BLaER1 treated with 17β-estradiol and CSF1 and Interleukin-3, amounts not matched to agents 10 nM and 100 nM (cell line): ENCODE results near the gene LNP1.

Experiments
- H3K27ac ChIP-seq, 11 experiments: shearing (Covaris generic); formaldehyde crosslinking; 2 replicates each; pipeline ENCODE4 v1.8.1; 2022
- H3K27me3 ChIP-seq, 11 experiments: shearing (Covaris generic); formaldehyde crosslinking; 2 replicates each; pipeline ENCODE4 v1.8.1; 2022
- H3K36me3 ChIP-seq, 11 experiments: shearing (Covaris generic); formaldehyde crosslinking; 2 replicates each; pipeline ENCODE4 v1.8.1; 2022
- H3K4me1 ChIP-seq, 10 experiments: shearing (Covaris generic); formaldehyde crosslinking; 2 replicates each; pipeline ENCODE4 v1.8.1; 2022
- H3K4me2 ChIP-seq, 11 experiments: shearing (Covaris generic); formaldehyde crosslinking; 2 replicates each; pipeline ENCODE4 v1.8.1; 2022
- H3K4me3 ChIP-seq, 10 experiments: shearing (Covaris generic); formaldehyde crosslinking; 2 replicates each; pipeline ENCODE4 v1.8.1; 2022
- H3K9ac ChIP-seq, 11 experiments: shearing (Covaris generic); formaldehyde crosslinking; 2 replicates each; pipeline ENCODE4 v1.8.1; 2022
- H3K9me3 ChIP-seq, 11 experiments: shearing (Covaris generic); formaldehyde crosslinking; replicated peaks in 1 of 11; 2 replicates each; pipeline ENCODE4 v1.8.1; 2022
- H4K20me1 ChIP-seq, 11 experiments: shearing (Covaris generic); formaldehyde crosslinking; 2 replicates each; pipeline ENCODE4 v1.8.1; 2022
- Cebpa-rat ChIP-seq, 11 experiments: shearing (Covaris generic); IDR thresholded peaks; 2 replicates each; pipeline ENCODE4 v1.8.1; 2022

The LNP1 gene

DNA sequence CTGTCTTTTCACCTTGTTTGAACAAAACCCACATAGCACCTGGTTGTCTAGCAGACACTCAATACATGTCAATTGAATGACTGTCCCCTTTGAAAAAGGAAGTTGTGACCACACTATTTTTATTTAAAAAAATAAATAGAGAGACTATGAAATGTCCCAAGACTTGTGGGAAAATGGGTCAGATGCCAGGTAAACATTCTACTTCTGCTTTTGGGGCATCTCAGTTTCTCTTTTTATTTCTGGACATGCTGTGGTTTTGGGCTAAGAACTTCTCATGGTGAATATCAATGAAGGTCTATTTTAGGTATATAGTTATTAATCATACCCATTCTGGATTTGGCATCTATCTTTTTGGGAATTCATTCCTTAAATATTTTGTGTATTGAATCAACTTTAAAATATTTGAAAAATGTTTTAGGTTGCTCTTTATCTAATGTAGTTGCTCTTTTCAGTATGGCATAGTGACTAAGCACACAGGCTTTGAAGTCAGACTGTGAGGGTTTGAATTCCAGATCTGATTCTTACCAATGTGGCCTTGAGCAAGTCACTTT lies 95.4 kb downstream of the LNP1 start:
- no peak for TF ChIP-seq Cebpa-rat (IDR thresholded peaks at IDR 0.05)
- H3K27me3 ChIP-seq = 0 out of 22 replicates have a peak, but pooled peaks cover 0 to 4% (median 0%) of the 10 kb centered on the region in 11 experiments
- H4K20me1 ChIP-seq = no peaks in the 10 kb centered on the region
- no peak overlapping the region for H3K4me2 ChIP-seq
- no peak overlapping the region for H3K4me3 ChIP-seq
- H3K36me3 ChIP-seq = no peaks in the 10 kb centered on the region
- H3K9me3 ChIP-seq = peaks cover 0 to 10% (median 6%) of the 10 kb centered on the region in 11 experiments; a peak in 5 of 22 replicates
- H3K4me1 ChIP-seq = peaks cover 0 to 10% (median 0%) of the 10 kb centered on the region in 10 experiments; a peak in 5 of 20 replicates
- no peak overlapping the region for H3K27ac ChIP-seq
- H3K9ac ChIP-seq = no peak overlapping the region

- no peaks in the 10 kb centered on the region for H3K27me3 ChIP-seq
- no peak for TF ChIP-seq Cebpa-rat (IDR thresholded peaks at IDR 0.05)
- no peak overlapping the region for H3K4me3 ChIP-seq
- H3K36me3 ChIP-seq = no peaks in the 10 kb centered on the region
- H3K27ac ChIP-seq = no peak overlapping the region
- H3K9ac ChIP-seq = no peak overlapping the region
- no peaks in the 10 kb centered on the region for H3K9me3 ChIP-seq
- peaks cover 0 to 6% (median 0%) of the 10 kb centered on the region in 10 experiments; a peak in 4 of 20 replicates for H3K4me1 ChIP-seq
- no peak overlapping the region for H3K4me2 ChIP-seq
- no peaks in the 10 kb centered on the region for H4K20me1 ChIP-seq
Observed at GRCh38 chr3:100499651-100500050, 98.3 kb downstream of the LNP1 start.

GRCh38 chr3:100500320-100500880 lies 99.1 kb downstream of the LNP1 start:
- Histone ChIP-seq H3K36me3 (no peaks in the 10 kb centered on the region), H3K4me1 (peaks cover 0 to 6% (median 0%) of the 10 kb centered on the region in 10 experiments; a peak in 4 of 20 replicates), H3K4me3 (no peak overlapping the region), H3K27me3 (no peaks in the 10 kb centered on the region), H3K9me3 (no peaks in the 10 kb centered on the region), H3K9ac (no peak overlapping the region), H3K27ac (no peak overlapping the region), H4K20me1 (no peaks in the 10 kb centered on the region), H3K4me2 (no peak overlapping the region)
- no peak for TF ChIP-seq Cebpa-rat (IDR thresholded peaks at IDR 0.05)

DNA sequence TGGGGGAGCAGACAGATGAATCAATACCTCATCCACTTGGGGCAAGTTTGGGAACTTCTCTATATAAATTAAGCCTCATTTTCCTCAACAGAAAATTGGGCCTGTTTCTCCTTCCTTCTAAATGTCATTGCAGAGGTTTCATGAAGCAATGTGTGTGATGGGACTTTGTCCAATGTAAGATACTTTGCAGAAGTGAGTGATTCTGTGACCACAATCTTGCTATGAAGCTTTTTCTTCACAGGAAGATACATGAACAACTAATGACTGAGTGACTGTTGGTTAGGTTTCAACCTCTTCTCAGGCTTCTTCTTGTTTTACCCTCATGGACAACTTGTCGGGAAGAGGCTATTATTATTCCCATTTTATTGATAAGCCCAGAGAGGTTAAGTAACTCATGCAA lies 102.1 kb downstream of the LNP1 start:
- Histone ChIP-seq H4K20me1 (no peaks in the 10 kb centered on the region), H3K9ac (no peak overlapping the region), H3K4me1 (no peaks in the 10 kb centered on the region), H3K9me3 (0 out of 22 replicates have a peak, but pooled peaks cover 0 to 3% (median 0%) of the 10 kb centered on the region in 11 experiments), H3K27ac (no peak overlapping the region), H3K36me3 (no peaks in the 10 kb centered on the region), H3K4me2 (no peak overlapping the region), H3K4me3 (no peak overlapping the region), H3K27me3 (no peaks in the 10 kb centered on the region)
- TF ChIP-seq Cebpa-rat (IDR thresholded peaks at IDR 0.05) = no peak
